CD4-positive, alpha-beta T cell treated with Interleukin-4 for 4 hours (primary cell): ENCODE data around the gene FUT9.
"Not testable (repeated sequence)": the region's sequence is repeated elsewhere in the genome, so short reads cannot be mapped to it uniquely, and the experiment has no call there.

Experiments used
- DNase-seq: peaks from one replicate; pipeline ENCODE4 v3.0.0-alpha.2; 2020

The FUT9 gene

GRCh38 chr6:96194675-96195074, 178.9 kb downstream of the FUT9 start:
- DNase-seq: no peak

GRCh38 chr6:96195272-96195671, 179.5 kb downstream of the FUT9 start:
- no peak for DNase-seq

- no peak for DNase-seq
These were observed 180.9 kb downstream of the FUT9 start for GRCh38 chr6:96196633-96197032.

GRCh38 chr6:96197241-96197640, 181.5 kb downstream of the FUT9 start:
- DNase-seq: no peak

- DNase-seq: no peak
These were observed 186.8 kb downstream of the FUT9 start for GRCh38 chr6:96202571-96202970.

GRCh38 chr6:96211341-96211740, 195.6 kb downstream of the FUT9 start:
- DNase-seq: no peak

- no peak for DNase-seq
These were observed 196.3 kb downstream of the FUT9 start for GRCh38 chr6:96212066-96212465.

- no peak for DNase-seq
These were observed 198.0 kb downstream of the FUT9 start for GRCh38 chr6:96213784-96214183.

GRCh38 chr6:96223695-96224094, 207.9 kb downstream of the FUT9 start:
- DNase-seq: no peak

GRCh38 chr6:96227135-96227534, 211.4 kb downstream of the FUT9 start:
- no peak for DNase-seq

GRCh38 chr6:96234444-96234843, 218.7 kb downstream of the FUT9 start:
- no peak for DNase-seq

GRCh38 chr6:96235927-96236326, 220.2 kb downstream of the FUT9 start:
- DNase-seq: no peak

GRCh38 chr6:96236471-96236870, 220.7 kb downstream of the FUT9 start:
- no peak for DNase-seq

GRCh38 chr6:96237638-96238347, 222.0 kb downstream of the FUT9 start:
- no peak for DNase-seq

- no peak for DNase-seq
These were observed 230.8 kb downstream of the FUT9 start for GRCh38 chr6:96246563-96246962.

- DNase-seq: no peak
These were observed 234.0 kb downstream of the FUT9 start for GRCh38 chr6:96249755-96250154.

GRCh38 chr6:96257751-96258150, 242.0 kb downstream of the FUT9 start:
- DNase-seq: no peak

GRCh38 chr6:96260787-96261430, 245.1 kb downstream of the FUT9 start:
- DNase-seq: not testable (repeated sequence)
